Activated CD8-positive, alpha-beta T cell treated with anti-CD3 and anti-CD28 coated beads, Interleukin-2, amount 10 ng/mL, durations not matched to agents 7 days and 5 days (primary cell): ENCODE results near the gene CAPN14. TPM values are rescaled to one million over a fixed set of nuclear protein-coding genes. Genes with fewer than 3 reads are reported as not detected.

Source experiments
- ATAC-seq: fragments of 150-1000 bp; cut with Tn5 transposase; one replicate; pipeline ENCODE4 v1.10.0; 2021; ENCODE audit warnings: moderate library complexity
- CTCF ChIA-PET: fragments of 350-600 bp; sonication (Branson Sonifier 250); formaldehyde crosslinking; loops from one replicate; lab custom pipeline; 2021; ENCODE audit warnings: antibody characterized with exemption; lab: Charles Lee
- POLR2A ChIA-PET: fragments of 350-600 bp; sonication (Branson Sonifier 250); formaldehyde crosslinking; loops from one replicate; lab custom pipeline; 2021; ENCODE audit warnings: antibody characterized with exemption; lab: Charles Lee
- DNase-seq: peaks from one replicate; pipeline ENCODE4 v3.0.0-alpha.2; 2020
- H3K27ac Mint-ChIP-seq: one replicate; pipeline ENCODE4 v1.8.0; 2021; ENCODE audit warnings: mild to moderate bottlenecking, mixed read lengths
- H3K27me3 Mint-ChIP-seq: one replicate; pipeline ENCODE4 v1.8.0; 2021; ENCODE audit warnings: low read depth, mixed read lengths
- H3K36me3 Mint-ChIP-seq: one replicate; pipeline ENCODE4 v1.8.0; 2021; ENCODE audit warnings: low read depth, mixed read lengths
- H3K4me1 Mint-ChIP-seq: one replicate; pipeline ENCODE4 v1.8.0; 2021; ENCODE audit warnings: low read depth, mixed read lengths
- H3K4me3 Mint-ChIP-seq: one replicate; pipeline ENCODE4 v1.8.0; 2021; ENCODE audit warnings: mild to moderate bottlenecking, mixed read lengths
- H3K9me3 Mint-ChIP-seq: one replicate; pipeline ENCODE4 v1.8.0; 2022; ENCODE audit warnings: mixed read lengths; ENCODE audit not compliant: insufficient read depth
- total RNA-seq, 2 experiments: library from RNA; stranded (reverse); gene quantifications; one replicate each; pipeline ENCODE4 v1.2.3, GENCODE V29; 2021

CAPN14 gene
- total RNA-seq, 2 experiments from 2014 or later: not detected

DNA sequence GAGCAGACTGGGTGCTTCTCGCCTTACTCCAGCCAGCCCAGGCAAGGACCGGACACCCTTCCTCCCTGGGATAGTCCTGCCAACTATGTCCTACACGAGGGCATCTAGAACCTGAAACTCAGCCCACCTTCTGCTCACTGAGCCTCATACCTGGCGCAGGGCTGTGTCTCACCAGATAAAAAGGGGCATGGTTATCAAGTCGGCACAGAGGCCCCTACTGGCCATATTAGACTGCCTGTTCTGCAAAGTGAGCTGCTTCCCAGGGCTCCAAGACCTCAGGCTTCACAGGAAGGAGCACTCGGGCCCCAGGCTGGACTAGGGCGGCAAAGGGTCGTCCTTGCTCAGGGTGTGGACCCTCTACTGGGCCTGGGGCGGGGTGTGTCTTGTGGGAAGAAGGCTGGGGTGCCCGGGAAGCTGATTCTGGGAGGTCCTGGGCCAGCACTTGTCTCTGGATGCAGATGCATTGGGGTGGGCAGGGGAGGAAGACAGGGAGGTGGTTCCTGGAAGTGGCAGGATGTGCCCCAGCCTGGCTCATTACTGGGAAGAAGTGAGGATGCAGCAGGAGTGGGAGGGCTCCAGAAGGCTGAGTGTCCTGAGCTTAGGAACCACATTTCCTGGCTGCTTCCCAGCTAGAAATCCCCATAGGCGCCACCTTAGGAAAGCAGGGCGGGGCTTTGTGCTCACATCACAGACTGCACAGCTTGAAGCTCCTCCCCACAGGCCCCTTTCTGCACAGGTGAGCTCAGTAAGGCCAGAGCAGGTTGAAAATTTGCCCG is 36.2 kb upstream of the CAPN14 start:
- no peak for DNase-seq
- Mint-ChIP-seq H3K36me3 (no peaks in the 10 kb centered on the region), H3K4me1 (peaks cover 2% of the 10 kb centered on the region), H3K27ac (peak overlapping the region; percentile 12), H3K9me3 (no peaks in the 10 kb centered on the region), H3K27me3 (no peaks in the 10 kb centered on the region), H3K4me3 (no peak overlapping the region)
- no peak for ATAC-seq
- ChIA-PET POLR2A (interaction anchor here (0.6 kb wide), 1 partner anchor 51 kb away, joined by 3 read pairs; no protein-coding TSS in a partner anchor), CTCF (no interaction called here)

DNA sequence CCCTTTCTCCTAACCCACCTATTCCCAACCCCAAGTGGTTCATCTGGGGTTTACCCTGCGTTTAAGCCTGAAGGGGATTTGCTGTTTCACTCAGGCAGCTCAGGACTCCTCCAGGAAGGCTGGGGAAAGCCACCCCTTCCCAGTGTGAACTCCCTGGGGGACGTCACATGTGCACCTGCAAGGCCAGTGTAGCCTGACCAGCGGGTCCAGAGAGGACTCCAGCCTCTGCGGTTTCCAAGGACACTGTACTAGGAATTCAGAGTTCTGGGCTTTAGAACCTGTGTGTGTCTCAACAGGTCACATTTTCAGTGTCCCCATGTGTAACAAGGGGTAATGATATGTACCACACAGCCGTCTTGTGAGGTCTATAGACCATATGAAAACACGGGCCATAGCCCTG is 34.5 kb upstream of the CAPN14 start:
- H3K36me3 Mint-ChIP-seq: no peaks in the 10 kb centered on the region
- no peaks in the 10 kb centered on the region for H3K27me3 Mint-ChIP-seq
- H3K9me3 Mint-ChIP-seq: no peaks in the 10 kb centered on the region
- CTCF ChIA-PET: no interaction called here
- DNase-seq: no peak
- POLR2A ChIA-PET: no interaction called here
- no peak for ATAC-seq
- H3K4me1 Mint-ChIP-seq: peaks cover 2% of the 10 kb centered on the region
- H3K27ac Mint-ChIP-seq: no peak overlapping the region
- H3K4me3 Mint-ChIP-seq: no peak overlapping the region

DNA sequence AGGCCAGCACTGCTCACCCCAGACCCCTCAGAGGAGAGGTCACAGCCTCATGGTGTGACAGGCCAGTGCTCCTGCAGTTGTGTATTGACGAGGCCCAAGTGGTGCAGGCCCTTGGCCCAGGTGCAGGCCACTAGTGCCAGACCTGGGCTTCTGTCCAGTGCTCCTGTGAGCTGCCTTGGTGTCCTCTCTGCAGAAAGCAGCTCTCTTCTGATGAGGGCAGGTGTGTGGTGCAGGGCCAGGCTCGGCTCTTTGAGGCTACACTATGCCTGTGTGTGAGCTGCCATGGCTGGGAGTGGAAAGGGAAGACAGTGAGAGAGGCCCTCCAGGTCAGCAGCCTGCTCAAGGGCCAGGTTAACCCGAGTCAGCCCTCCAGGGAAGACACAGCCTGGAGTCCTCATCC is 33.7 kb upstream of the CAPN14 start:
- Mint-ChIP-seq H3K4me3 (no peak overlapping the region), H3K9me3 (no peaks in the 10 kb centered on the region), H3K36me3 (no peaks in the 10 kb centered on the region), H3K27me3 (no peaks in the 10 kb centered on the region), H3K4me1 (peaks cover 2% of the 10 kb centered on the region), H3K27ac (no peak overlapping the region)
- CTCF ChIA-PET: no interaction called here
- DNase-seq (no peak), ATAC-seq (no peak)
- POLR2A ChIA-PET: no interaction called here

DNA sequence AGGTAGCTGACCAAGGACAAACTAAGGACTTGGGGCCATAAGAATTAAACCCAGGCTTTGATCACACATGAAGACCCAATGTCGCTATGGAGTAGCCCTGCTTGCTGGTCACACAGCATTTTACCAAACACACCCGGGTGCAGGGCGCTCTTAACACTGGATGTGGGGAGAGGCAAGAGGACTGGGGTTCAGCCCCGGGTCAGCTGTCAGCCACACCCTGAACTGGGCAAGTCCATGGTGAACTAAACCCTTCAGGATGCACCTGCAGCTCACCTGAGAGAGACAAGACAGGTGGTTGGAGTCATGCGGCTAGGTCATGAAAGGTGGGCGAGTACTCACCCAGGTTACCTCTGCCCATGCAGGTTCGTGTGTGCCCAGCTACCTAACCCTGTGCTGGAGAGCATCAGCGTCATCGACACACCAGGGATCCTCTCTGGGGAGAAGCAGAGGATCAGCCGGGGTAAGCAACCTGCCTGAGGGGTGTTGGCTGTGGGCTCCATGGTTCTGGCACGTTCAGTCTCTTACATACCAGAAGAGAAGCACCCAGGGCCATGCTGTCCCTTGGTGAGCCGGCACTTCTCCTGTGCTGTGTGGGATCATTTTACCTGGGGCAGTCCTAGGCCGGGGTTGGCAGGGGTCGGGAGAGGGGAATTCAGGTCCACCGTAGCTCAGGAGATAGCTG is 31.8 kb upstream of the CAPN14 start:
- ChIA-PET CTCF (no interaction called here), POLR2A (no interaction called here)
- H3K27me3 Mint-ChIP-seq: no peaks in the 10 kb centered on the region
- H3K4me1 Mint-ChIP-seq: peaks cover 2% of the 10 kb centered on the region
- H3K4me3 Mint-ChIP-seq: no peak overlapping the region
- ATAC-seq: no peak
- H3K36me3 Mint-ChIP-seq: no peaks in the 10 kb centered on the region
- H3K27ac Mint-ChIP-seq: no peak overlapping the region
- no peak for DNase-seq
- H3K9me3 Mint-ChIP-seq: no peaks in the 10 kb centered on the region

DNA sequence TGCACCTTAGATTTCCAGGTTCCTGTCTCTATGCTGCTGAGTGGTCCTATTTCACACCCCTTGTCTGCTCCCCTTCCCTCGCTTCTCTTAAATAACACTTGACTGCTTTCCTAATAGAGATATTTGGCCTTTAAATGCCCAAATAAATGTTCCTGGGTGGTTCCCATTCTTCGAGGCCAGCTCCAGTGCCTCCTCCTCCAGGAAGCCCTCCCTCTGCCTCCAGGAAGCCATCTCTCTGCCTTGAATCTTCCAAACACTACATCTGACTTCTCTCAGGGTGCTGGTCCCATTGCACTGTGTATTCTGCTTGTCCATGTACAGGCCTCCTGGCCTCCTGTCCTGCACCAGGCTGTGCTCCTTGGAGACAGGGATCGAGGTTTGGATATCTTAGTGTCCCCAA is 30.8 kb upstream of the CAPN14 start:
- H3K36me3 Mint-ChIP-seq: no peaks in the 10 kb centered on the region
- CTCF ChIA-PET: no interaction called here
- no peak for DNase-seq

DNA sequence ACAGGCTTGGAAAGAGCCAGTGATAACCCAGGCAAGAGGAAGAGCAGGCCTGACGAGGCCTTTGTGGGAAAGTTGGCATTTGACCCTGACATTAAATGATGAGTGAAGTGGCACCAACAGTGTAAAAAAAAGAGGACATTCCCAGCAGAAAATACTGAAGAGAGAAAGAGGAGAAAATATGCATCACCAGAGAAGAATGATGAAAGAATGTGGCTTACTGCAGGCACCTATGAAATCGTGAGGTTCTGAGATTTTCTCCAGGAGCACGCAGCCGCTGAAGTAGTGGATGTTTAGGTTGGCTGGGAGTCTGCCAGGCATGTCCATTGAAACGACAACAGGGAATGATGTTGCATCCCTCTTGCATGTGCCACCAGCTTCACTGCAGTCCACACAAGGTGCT is 30.4 kb upstream of the CAPN14 start:
- DNase-seq (no peak), ATAC-seq (no peak)
- CTCF ChIA-PET: no interaction called here
- no peaks in the 10 kb centered on the region for H3K4me1 Mint-ChIP-seq
- POLR2A ChIA-PET: no interaction called here
- no peak overlapping the region for H3K27ac Mint-ChIP-seq
- no peaks in the 10 kb centered on the region for H3K9me3 Mint-ChIP-seq
- no peaks in the 10 kb centered on the region for H3K36me3 Mint-ChIP-seq
- no peaks in the 10 kb centered on the region for H3K27me3 Mint-ChIP-seq
- no peak overlapping the region for H3K4me3 Mint-ChIP-seq

More for the DNA sequence above, 30.8 kb upstream of the CAPN14 start:
- H3K4me3 Mint-ChIP-seq: no peak overlapping the region
- POLR2A ChIA-PET: no interaction called here
- H3K27me3 Mint-ChIP-seq: no peaks in the 10 kb centered on the region
- no peak overlapping the region for H3K27ac Mint-ChIP-seq
- H3K9me3 Mint-ChIP-seq: no peaks in the 10 kb centered on the region
- H3K4me1 Mint-ChIP-seq: no peaks in the 10 kb centered on the region
- no peak for ATAC-seq

DNA sequence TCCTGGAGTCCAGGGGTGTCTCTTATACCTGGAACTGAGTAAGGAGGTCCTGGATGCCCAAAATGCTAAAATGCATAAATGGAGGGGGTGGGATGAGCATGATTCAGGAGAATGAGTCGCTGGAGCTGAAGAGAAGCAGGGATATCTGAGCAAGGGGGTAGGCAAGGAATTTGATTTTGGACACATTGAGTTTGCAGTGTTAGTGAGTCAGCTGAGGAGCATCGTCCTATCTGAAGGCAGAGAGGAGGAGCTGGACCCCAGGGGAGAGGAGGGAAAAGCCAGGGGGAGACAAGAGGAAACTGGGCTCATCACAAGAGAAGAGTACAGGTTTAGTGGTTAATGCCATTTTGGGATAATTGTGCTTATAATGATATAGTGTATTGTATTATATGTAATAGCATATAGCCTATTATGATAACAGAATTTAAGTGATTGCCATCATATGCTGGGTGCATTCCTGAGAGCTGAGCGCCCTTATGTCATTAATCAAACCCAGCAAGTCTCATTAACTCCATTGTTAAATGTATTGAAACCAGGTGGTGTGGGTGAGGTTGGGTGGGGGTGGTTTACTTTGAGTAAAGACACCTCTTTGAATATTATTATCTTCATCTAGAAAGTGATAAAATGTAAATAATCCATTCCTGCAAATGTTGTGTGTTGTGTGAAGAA is 29.0 kb upstream of the CAPN14 start:
- no peak for ATAC-seq
- no peak for DNase-seq
- ChIA-PET POLR2A (no interaction called here), CTCF (no interaction called here)
- Mint-ChIP-seq H3K9me3 (no peaks in the 10 kb centered on the region), H3K27ac (no peak overlapping the region), H3K36me3 (no peaks in the 10 kb centered on the region), H3K27me3 (no peaks in the 10 kb centered on the region), H3K4me3 (no peak overlapping the region), H3K4me1 (peaks cover 11% of the 10 kb centered on the region)

DNA sequence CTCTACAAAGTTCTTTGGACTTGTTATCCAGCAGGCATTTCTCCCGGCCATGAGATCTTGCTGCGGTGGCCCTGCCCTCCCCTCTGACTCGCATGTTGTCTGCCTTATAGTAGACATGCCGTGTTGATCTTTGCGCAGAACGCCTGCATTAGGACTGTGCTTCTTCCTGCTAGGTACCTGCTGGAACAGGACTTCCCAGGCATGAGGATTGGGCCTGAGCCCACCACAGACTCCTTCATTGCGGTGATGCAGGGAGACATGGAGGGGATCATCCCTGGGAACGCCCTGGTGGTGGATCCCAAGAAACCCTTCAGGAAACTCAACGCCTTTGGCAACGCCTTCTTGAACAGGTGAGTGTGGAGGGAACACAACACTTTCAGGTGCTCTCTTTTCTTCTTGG is 26.8 kb upstream of the CAPN14 start:
- ATAC-seq (no peak), DNase-seq (no peak)
- ChIA-PET POLR2A (no interaction called here), CTCF (no interaction called here)
- peaks cover 13% of the 10 kb centered on the region for H3K4me1 Mint-ChIP-seq
- no peak overlapping the region for H3K4me3 Mint-ChIP-seq
- no peaks in the 10 kb centered on the region for H3K36me3 Mint-ChIP-seq
- H3K27ac Mint-ChIP-seq: no peak overlapping the region
- H3K27me3 Mint-ChIP-seq: no peaks in the 10 kb centered on the region
- no peaks in the 10 kb centered on the region for H3K9me3 Mint-ChIP-seq

DNA sequence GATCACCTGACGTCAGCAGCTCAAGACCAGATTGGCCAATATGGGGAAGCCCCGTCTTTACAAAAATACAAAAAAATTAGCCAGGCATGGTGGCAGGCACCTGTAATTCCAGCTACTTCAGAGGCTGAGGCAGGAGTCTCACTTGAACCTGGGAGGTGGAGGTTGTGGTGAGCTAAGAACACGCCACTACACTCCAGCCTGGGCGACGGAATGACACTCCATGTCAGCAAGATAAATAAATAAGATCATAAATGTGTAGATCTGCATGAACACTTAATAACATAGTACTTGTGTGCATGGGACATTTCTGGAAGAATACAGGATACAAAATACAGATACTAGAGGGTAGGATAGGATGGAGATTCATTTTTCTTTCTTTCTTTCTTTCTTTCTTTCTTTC is 25.7 kb upstream of the CAPN14 start:
- Mint-ChIP-seq H3K27me3 (no peaks in the 10 kb centered on the region), H3K36me3 (no peaks in the 10 kb centered on the region), H3K4me3 (no peak overlapping the region), H3K27ac (no peak overlapping the region), H3K9me3 (no peaks in the 10 kb centered on the region), H3K4me1 (peaks cover 13% of the 10 kb centered on the region)
- ATAC-seq (no peak), DNase-seq (no peak)
- CTCF ChIA-PET: no interaction called here
- POLR2A ChIA-PET: no interaction called here

DNA sequence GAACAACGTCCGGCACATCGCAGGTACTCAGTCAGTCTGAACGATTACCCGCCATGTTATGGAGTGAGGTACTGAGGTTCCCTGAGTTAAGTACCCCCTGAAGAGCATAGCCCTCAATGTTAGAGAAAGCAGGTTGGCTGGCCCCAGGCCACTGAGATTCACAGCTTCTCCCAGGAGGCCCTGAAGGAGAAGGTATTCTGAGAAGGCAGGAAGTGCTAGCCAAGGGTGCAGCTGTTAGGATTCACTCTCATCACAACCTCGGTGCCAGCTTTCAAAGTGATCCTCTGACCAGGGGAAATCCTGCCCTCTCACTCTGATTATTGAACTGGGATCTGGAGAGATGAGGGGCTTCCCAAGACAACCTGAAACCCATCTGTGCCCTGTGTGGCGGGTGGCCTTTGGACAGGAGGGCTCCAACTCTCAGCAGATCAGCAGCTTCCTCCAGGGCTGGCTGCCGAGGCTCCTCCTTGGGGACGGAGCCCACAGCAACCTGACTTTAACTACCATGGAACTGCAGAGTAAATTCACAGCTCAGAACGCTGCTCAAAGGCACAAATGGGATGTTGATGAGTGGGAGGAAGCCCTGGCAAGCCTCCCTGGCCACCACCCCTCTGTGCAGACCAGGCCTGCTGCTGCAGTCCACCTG is 24.4 kb upstream of the CAPN14 start:
- H3K4me1 Mint-ChIP-seq: peaks cover 13% of the 10 kb centered on the region
- POLR2A ChIA-PET: no interaction called here
- H3K27me3 Mint-ChIP-seq: no peaks in the 10 kb centered on the region
- H3K4me3 Mint-ChIP-seq: no peak overlapping the region
- CTCF ChIA-PET: no interaction called here
- DNase-seq: no peak
- H3K27ac Mint-ChIP-seq: no peak overlapping the region
- no peaks in the 10 kb centered on the region for H3K36me3 Mint-ChIP-seq
- H3K9me3 Mint-ChIP-seq: no peaks in the 10 kb centered on the region
- ATAC-seq: no peak

DNA sequence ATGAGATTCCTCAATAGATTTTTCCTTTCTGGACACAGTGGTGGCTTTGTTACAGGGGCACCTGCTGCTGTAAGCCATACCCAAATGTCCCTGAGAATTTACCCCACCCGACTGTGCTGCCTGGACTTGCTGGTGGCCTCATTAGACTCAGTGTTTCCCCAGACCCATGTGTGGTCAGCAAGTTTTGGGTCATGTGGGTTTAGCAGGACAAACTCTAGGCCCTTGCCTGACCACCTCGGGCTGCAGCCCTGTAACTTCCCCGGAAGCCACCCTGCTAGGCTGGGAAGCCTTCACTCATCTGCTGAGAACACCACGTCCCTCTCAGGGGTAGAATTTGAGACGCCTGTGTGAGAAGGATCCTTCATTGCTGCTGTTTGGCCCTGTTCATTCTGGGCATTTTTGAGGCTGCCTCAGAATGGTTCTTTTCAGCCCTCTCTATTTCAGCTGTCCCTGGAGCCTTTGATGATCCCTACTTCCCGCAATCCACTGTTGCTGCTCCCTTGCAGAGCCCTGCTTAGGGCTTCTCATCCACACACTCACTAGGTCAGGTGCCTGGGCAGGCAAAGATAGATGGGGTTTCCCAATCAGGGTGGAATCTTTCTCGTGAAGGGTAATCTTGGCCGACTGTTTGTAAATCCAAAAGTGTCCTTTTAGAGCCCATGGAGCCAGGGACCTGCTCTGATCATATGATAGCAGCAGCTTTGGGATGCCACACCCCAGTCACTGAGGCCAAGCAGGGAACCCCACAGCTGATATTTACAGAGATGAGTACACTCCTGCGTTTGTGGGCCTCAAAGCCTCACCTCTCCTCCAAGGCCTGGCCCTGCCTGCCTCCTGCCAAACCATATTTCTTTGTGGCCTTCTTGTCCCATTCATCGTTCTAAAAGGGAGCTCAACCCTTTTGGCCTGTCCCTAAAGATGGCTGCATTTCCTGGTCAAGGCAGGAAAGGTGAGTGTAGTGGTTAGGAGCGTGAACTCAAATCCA is 23.4 kb upstream of the CAPN14 start:
- ChIA-PET CTCF (no interaction called here), POLR2A (no interaction called here)
- peaks cover 13% of the 10 kb centered on the region for H3K4me1 Mint-ChIP-seq
- H3K9me3 Mint-ChIP-seq: no peaks in the 10 kb centered on the region
- H3K27me3 Mint-ChIP-seq: no peaks in the 10 kb centered on the region
- no peaks in the 10 kb centered on the region for H3K36me3 Mint-ChIP-seq
- DNase-seq: no peak
- H3K4me3 Mint-ChIP-seq: no peak overlapping the region
- no peak for ATAC-seq
- no peak overlapping the region for H3K27ac Mint-ChIP-seq
